ENCODE data around the gene TNFRSF8.

DNA sequence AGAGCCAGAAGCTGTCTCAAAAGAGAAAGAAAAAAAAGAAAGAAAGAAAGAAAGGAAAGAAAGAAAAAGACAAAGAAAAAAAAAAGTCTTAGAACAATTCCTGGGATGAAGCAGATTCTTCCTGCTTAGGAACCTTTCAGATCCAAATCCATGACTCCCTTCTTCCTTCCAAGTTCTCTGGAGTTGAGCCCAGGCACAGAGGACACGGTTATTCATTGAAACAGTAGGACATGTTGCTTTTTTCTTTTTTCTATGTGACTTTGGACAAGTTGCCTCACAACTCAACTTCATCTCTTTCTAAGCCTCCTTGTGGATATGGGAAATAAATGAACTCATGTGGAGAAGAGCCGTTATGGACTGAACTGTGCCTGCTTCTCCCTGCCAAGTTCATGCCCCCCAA, 14.7 kb upstream of the TNFRSF8 start:
- TF ChIP-seq, protein P1, sequence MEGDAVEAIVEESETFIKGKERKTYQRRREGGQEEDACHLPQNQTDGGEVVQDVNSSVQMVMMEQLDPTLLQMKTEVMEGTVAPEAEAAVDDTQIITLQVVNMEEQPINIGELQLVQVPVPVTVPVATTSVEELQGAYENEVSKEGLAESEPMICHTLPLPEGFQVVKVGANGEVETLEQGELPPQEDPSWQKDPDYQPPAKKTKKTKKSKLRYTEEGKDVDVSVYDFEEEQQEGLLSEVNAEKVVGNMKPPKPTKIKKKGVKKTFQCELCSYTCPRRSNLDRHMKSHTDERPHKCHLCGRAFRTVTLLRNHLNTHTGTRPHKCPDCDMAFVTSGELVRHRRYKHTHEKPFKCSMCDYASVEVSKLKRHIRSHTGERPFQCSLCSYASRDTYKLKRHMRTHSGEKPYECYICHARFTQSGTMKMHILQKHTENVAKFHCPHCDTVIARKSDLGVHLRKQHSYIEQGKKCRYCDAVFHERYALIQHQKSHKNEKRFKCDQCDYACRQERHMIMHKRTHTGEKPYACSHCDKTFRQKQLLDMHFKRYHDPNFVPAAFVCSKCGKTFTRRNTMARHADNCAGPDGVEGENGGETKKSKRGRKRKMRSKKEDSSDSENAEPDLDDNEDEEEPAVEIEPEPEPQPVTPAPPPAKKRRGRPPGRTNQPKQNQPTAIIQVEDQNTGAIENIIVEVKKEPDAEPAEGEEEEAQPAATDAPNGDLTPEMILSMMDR (IDR thresholded peaks at IDR 0.05), result no peak
- TF ChIP-seq POLR2A (IDR thresholded peaks at IDR 0.05), result no peak

Data from thyroid gland (tissue), 4 donors.